GM21367 (cell line): Measurements from ENCODE around the gene UGT3A1.
"Not testable (repeated sequence)": the region's sequence is repeated elsewhere in the genome, so short reads cannot be mapped to it uniquely, and the experiment has no call there.

Experiments
- ATAC-seq: cut with Tn5 transposase; IDR thresholded peaks from one replicate; pipeline ENCODE4 v1.9.1; 2021; ENCODE audit not compliant: unreplicated experiment

UGT3A1 gene

DNA sequence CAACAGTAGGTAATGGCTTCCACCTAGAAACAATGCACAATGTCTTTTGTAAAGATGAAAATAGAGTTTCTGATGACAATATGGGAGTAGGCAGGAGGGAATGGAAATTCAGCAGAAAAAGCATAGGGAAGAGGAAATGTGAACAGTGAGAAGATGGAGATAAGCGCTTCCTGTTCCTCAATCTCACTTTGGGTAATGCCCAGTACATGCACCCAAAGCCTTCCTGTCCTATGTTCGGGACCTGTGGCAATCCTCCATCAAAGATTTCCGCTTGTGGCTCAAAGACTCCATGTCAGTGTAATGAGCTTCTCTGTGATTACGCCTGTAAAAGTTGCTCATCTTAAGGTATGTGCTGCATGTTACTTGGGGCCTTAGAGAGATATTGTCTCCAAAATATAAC is 2.7 kb downstream of the UGT3A1 start:
- no peak for ATAC-seq

DNA sequence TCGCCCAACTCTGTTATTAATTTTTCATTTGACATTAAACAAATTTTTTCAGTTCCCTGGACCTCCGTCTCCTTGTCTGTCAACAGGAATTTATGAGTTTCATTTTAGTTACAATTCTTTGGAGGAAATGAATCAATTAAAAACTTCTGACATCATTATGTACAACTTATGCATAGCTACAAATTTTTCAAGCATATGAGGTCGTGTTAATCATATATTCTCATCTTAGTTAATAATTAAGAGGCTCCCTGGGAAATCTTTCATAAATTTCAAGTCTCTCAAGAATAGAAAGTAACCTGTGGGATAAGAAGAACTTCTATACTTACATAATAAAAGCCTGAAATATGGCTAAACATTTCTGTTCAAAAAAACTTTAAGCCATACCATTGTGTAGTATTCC is 3.4 kb downstream of the UGT3A1 start:
- no peak for ATAC-seq

DNA sequence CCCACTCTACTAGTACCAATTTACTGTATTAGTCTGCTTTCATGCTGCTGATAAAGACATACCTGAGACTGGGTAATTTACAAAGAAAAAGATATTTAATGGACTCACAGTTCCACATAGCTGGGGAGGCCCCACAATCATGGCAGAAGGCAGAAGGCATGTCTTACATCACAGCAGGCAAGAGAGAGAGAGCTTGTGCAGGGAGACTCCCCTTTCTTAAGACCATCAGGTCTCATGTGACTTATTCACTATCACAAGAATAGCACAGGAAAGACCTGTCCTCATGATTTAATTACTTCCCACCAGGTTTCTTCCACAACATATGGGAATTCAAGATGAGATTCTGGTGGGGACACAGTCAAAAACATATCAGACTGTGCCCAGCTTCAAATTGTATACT is 11.5 kb downstream of the UGT3A1 start:
- no peak for ATAC-seq

DNA sequence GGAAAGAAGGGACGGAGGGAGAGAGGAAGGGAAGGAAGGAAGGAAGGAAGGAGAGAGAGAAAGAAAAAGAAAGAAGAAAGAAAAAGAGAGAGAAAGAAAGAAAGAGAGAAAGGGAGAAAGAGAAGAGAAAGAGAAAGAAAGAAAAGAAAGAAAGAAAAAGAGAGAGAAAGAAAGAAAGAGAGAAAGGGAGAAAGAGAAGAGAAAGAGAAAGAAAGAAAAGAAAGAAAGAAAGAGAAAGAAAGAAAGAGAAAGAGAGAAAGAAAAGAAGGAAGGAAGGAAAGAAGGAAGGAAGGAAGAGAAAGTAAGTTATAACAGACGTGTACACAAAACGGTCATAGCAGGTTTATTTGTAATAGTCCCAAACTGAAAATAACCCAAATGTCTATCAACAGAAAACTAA is 14.3 kb downstream of the UGT3A1 start:
- ATAC-seq = not testable (repeated sequence)

DNA sequence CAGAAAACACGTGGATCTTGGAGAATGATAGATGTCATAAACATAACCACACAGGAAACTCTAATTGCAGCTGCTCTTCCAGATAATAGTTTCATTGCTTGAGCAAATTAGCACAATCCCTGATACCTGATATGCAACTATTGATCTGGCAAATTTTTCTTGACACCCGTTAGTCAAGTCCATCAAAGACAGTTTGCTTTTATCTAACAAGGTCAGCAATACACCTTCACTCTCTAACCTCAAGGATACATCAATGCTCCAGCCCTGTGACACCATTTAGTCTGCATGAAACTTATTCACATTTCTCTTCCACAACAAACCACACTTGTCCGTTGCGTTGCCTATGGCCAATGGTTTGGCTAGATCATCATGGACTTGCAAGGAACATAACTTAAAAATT is 16.6 kb downstream of the UGT3A1 start:
- no peak for ATAC-seq

DNA sequence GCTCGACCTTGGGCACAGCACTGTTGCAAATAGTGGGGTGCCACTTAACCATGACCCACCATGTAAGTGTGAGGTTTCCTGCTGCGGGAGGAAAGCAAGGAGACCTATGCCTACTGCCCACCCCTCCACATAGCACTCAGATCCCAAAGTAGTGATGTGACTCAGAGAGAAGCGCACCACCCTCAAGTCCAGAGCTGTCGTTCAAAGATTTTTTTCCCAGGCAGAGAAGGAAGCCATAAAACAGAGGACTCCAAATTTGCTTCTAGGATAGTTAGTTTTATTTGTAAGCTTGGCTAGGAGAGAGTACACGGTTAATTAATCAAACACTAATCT is 19.3 kb downstream of the UGT3A1 start:
- no peak for ATAC-seq

DNA sequence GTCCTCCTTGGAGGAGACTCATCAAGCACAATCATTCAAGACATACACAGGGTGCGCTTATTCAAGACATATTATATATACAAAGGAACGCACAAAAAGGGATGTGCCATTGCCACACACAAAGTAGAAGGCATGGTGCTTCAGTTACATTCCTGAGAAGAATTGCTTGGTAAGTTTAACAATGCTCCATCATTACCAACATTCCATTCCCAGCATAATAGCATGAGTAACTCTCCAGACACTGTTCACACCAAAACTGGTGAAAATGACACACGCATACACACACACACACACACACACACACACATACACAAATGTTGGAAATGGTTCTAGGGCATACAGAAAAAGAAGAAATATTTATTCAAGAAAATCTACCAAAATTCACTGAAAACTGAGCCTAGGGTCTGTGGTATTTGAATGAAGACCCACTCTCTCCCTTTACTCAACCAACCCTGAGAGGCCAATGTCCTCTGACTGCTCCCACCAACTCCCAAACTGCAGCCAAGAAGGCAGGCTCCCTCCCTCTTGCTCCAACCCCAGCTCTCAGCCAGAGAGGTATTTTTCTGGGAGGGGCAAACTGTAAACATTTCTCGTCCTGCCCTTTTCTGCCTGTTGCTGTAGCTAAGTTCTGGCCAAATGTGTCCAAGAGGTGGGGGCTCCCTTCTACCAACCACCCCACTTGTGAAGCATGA is 19.9 kb downstream of the UGT3A1 start:
- no peak for ATAC-seq

DNA sequence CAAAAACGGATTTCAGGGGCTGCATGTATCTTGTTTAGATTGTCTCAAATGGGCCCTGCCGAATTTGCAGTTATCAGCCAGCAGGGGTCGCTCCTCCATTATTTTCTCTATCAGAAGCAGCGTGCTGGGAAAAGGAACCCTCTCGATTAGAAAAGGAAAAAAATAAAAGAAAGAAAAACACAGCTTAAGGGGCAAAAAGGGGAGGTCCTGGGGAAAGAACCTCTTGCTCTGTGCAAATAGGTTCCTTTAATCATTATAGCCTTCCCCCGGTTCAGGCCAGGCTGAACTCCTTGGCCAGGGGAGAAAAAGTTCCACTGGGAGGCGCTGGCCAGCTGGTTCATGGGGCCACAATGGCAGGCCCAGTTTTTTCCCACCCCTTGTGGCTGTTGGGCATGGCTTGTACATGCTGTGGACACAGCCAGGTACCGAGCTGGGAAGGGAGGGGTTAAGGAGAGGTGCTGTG is 27.8 kb downstream of the UGT3A1 start:
- no peak for ATAC-seq

DNA sequence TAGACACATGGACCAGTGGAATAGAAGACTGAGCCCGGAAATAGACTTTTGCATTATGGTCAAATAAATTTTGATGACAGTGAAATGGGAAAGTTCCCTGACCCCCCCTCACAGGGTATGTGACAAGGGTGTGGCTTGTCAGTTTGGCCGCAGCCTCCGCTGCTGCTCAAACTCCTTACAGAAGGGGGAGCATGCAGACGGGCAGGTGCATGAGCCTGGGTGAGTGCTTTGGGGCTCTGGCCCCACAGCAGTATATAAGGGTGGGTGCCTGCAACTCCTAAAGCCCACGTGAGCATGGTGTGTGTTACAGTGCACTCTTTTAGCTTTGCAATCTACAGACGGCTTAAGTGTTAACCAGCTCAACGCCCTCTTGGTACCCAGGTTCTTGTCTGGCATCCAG is 30.9 kb downstream of the UGT3A1 start:
- no peak for ATAC-seq

DNA sequence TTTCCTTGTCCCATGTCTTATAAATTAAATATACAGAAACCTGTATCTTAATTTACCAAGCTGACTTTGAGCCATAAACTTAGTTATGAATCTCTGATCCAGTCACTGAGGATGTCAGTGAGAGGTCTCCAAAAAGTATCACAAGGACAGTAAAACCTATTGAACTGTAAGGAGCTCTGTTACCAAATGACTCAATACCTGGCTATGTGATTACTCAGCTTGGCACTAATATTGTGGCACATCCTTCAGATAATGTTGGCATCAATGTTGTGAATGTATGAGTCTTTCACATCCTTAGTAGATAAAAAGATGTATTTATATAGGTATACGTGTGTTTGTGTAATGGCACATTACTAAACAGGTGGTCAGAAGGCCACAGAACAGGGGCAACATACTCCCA is 34.8 kb downstream of the UGT3A1 start:
- no peak for ATAC-seq

DNA sequence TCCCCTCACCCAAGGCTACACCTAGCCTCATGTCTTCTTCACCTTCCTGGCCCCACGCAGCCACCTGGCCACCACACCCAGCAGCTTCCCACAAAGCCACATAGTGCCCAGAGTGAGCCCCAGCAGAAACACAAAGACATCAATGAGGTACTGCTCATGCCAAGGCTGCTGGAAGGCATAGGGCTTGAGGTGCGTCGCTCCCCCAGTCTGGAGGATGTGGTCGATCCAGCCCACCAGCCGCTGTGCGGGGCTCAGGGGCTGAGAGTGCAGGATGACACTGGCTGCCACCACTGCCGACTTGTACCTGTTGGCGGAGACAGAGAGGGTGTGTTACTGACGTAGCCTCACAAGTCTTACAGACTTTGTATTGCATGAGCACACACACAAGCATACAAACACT is 37.0 kb downstream of the UGT3A1 start:
- no peak for ATAC-seq

DNA sequence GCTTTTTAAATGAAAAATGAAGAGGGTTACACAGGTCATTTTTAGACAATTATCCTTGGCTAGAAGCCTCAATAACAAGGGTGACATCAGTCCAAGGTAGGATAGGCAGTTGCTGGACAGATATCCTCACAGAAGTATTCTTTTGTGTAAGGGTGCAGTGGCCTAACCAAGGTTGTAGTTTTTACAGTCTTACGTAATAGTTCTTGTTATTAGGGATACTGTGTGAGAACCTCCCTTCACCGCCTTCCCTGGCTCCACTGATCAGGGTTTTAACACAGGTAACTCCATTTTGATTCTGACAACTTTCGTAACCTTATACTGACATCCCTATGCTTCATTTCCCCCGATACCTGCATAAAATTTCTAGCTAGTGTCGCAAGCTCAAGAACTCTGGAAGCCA is 44.1 kb downstream of the UGT3A1 start:
- ATAC-seq = no peak

DNA sequence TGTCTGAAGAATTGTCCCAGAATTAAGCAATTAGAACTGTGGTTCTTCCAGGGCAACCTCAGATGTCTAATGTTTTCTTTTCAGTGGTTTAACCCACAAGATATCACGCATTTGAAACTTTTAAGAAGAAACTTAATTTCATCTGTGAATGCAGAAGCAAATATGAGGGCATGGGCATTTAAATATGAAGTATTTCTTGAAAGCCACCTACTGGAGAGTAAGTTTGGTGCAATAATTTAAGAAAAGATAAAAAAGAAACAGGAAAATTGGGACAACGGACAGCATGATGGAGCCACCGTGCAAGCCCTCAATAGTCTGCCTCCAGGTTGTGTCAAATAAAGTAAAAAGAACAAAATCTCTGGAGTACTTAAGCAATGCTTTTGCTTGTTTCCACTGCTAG is 51.6 kb downstream of the UGT3A1 start:
- no peak for ATAC-seq

DNA sequence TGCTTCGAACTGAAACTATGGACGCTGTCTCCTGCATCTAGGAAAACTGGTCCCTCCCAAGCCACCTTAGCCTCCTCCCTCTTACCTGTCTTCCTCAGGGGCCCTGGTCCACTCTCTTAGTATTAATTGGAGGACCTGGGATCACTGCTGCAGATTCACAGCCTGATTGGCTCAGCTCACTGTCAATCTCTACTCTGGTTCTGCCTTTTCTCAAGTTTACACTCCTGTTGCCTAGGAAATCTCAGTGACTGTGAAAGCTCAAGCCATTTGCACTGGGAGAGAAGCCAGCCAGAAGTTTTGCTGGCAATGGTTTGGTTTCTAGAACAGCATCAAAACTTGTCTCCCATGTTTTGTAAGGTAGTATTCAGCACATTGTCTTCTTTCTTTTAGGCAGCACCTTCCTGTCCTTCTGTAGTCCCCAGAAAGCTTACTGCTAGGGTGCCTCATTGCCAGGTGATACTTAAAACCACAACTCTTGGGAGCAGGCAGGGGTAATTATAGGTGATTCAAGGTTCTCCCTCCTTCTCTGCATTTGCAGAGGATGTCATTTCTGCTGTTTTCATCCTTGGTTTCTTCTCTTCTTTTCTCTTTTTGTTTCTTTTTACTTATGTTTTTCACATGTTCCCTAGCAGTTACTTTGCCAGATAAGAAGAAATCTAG is 52.5 kb downstream of the UGT3A1 start, which contains the start of gene CAPSL:
Gene CAPSL, minus strand, starts transcription at position 55 of the 660 bp plus-strand sequence. CDS start 17,502 bp downstream, outside the sequence.
- ATAC-seq = no peak

DNA sequence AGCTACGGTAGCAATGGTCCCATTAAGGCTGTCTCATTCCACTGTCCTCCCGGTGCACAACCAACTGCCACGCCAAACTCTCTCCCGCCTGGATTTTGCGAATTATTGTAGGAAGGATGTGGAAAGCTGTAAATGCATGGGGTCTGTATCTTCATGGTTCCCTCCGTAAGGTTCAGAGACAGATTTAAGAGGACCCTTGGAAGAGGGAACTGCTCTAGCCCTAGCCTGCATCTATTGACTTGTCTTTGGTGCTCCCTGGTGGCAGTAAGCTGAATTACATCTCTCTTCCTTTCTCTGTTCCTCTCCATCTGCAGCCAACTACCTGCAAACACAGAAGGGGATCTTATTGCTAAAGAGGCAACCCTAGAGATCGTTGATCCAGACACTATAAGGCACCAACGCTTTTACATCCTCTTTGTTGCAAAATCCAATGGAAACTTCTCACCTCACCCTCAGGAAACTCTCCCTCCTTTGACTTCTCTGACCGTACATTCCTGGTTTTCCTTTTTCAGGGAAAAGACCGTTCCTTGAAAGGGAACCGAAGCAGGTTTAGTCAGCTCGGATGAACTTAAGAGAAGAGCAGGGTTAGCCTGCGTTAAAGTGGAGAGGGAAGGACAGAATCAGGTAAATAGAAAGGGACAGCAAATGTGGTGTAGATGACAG is 64.7 kb downstream of the UGT3A1 start:
- ATAC-seq = peak; percentile 54

DNA sequence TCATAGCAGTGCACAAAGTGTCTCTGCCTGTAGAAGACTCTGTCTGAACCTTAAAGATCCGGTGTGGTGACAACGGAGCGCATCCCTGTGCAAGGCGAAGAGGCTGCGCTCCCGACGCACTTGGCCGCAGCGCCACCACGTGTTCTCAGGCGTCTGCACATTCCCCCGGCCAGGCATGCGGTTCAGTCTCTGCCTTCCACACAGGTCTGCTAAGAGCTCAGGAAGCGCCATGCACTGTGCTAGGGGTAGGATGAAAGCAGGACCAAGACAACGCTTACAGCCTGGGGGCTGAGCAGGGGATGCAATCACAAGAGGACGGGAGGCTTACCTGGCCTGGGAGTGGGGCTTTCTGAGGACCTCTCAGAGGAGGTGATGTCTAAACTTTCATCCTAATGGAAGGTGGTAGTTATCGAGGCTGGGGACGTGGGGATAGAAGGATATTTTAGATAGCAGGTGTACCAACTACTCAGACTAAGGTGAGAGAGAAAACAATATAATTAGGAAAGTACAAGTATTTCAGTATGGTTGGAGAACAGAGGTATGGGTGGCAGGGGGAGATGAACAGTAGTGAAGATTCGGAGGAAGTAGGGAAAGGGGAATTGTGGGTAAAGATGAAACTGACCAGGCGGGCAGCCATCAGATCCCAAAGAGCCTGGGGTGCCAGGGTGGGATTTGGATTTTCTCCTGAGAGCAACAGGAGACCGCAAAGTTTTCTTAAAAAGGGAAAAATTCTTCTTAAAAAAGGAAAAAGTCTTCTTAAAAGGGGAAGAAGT is 66.1 kb downstream of the UGT3A1 start:
- ATAC-seq = peak; percentile 64

DNA sequence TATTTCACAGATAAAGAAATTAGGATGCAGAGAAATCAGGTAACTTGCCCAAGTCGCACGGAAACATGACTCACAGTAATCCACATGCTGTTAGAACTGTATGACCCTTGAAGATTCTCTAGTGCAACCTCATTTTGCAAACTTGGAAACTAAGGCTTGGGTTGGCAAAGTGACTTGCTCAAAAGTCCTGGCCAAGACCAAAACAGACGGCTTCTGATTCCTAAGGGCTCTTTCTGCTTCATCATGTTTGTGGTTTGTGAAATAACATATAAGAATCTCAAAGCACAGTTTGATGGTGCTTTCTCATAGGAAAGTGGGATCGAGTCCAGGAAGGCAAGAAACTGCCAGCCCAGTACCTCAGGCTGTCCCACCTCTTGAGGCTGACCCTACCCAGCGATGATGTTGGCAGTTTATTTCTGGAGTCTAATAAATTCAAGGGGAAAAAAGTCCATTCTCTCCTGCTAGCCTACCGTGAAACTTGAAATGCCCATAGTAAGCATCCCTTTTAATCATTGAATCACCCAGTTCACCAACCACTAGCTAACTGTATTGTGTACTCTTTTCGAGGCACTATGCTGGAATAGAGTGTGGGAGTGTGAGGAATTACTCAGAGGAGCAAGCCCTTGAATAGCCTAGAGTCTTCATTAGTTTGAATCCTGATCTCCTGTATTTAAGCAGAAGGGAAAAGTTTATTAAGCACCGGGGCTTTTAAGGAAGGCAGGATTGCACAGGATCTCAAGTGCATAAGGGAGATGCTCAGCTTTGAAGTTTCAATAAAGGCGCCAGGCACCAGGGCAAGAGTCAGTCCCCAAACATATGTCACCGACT is 66.9 kb downstream of the UGT3A1 start:
- ATAC-seq = no peak

DNA sequence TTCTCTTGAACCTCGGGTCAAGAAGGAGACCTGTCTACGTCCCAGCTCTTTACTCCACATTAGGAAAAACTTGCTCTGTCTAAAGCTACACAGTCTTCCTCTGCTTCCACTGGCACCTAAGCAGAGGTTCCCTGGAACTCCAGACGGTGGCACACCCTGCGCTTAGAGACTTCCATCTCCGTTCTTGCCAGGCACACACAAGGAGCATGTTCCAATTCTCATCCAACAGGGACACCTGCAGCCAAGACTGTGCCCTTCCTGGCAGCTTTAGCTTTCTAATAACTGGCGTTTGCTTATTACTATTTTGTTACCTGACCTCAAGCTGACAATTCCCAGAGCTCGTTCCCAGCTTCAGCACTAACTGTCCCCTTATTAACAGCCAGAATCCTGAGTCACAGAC is 68.7 kb downstream of the UGT3A1 start:
- ATAC-seq = no peak

DNA sequence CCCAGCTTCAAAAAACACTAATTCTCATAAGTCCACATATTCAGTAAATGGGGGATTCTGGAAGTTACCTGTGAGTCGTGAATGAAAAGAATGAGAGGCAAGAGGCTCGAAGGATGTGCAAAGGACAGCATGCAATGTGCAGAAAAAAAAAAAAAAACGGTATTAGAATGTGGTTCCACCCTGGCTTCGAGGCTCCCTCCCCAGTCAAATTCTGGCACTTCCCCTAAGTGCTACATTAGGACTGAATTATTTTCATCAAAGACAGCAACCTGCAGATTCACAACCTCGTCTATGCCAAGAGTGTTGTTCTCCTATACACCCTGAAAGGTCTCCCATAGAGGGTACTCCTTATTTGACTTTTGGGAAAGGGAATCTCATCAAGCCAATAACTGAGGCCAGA is 69.3 kb downstream of the UGT3A1 start:
- ATAC-seq = no peak

DNA sequence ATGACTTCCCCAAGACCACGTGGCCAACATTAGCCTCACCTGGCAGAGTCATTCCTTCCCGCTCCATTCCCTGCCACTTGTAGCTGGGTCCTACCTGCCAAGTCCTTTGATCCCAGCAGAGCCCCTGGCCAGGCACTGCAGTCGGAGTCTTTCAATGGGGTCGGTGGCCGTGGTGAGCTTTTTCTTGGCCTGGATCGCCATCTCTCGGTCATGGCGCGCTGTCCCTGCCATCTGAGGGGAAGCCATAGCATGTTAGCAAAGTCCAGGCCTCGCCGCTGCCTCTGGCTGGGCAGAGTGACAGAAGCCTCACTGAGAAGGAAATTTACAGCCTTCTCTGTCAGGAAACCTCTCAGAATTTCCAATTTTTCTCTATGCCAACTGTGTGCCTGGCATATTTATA is 70.3 kb downstream of the UGT3A1 start:
- ATAC-seq = no peak

DNA sequence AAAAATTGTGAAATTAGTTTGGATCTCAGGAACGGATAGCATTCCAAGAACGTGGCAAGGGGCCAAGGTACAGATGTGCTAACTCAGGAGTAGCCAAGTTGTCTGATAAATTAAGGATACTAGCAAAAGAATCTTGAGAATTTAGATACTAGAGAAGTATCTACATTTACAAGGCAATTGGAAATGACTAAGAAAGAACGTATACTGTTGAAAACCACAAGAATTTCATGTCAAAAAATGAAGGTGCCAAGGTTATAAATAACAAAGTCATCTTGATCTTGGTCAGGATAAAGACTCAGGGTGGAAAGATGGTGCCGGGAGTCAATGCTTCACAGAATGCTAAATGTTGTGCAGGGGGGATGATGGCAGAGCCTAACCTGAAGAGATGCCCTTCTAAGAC is 72.0 kb downstream of the UGT3A1 start:
- no peak for ATAC-seq
